GM23338 (cell line): Measurements from ENCODE around the gene LTBP3.

ENCODE experiments used
- CREB1 ChIP-seq: fragments of 250-450 bp; sonication (Bioruptor Pico); IDR thresholded peaks from 2 replicates; pipeline ENCODE4 v1.5.0; 2020; ENCODE audit warnings: low read depth, mild to moderate bottlenecking, moderate library complexity
- EZH2 ChIP-seq: fragments of 200-600 bp; sonication (generic); IDR thresholded peaks from one replicate; pipeline ENCODE4 v1.8.0; 2017; ENCODE audit warnings: antibody characterized with exemption, mild to moderate bottlenecking, low read depth; ENCODE audit not compliant: unreplicated experiment
- JUNB ChIP-seq: IDR thresholded peaks from one replicate; pipeline ENCODE4 v1.6.1; 2016; ENCODE audit warnings: antibody characterized with exemption; ENCODE audit not compliant: unreplicated experiment
- POLR2AphosphoS5 ChIP-seq: IDR thresholded peaks from 2 replicates; pipeline ENCODE4 v1.6.1; 2016; ENCODE audit warnings: antibody characterized with exemption, low read depth
- STAT1 ChIP-seq: IDR thresholded peaks from one replicate; pipeline ENCODE4 v1.6.1; 2016; ENCODE audit warnings: antibody characterized with exemption; ENCODE audit not compliant: unreplicated experiment
- TF ChIP-seq, protein P1 (sequence below), 2 experiments: fragments of 200-600 bp in 1 of 2; sonication (generic) in 1 of 2; conservative IDR thresholded peaks; 2 replicates each; pipeline versions ENCODE4 v1.5.1 to v1.6.1; 2016 to 2017; ENCODE audit warnings: antibody characterized with exemption in 2 of 2, low read depth in 2 of 2, mild to moderate bottlenecking in 2 of 2, moderate library complexity in 1 of 2
- TF ChIP-seq, protein P2 (sequence below): fragments of 250-450 bp; sonication (Bioruptor Pico); IDR thresholded peaks from 2 replicates; pipeline ENCODE4 v1.5.0; 2020; ENCODE audit warnings: mild to moderate bottlenecking, moderate library complexity

DNA sequence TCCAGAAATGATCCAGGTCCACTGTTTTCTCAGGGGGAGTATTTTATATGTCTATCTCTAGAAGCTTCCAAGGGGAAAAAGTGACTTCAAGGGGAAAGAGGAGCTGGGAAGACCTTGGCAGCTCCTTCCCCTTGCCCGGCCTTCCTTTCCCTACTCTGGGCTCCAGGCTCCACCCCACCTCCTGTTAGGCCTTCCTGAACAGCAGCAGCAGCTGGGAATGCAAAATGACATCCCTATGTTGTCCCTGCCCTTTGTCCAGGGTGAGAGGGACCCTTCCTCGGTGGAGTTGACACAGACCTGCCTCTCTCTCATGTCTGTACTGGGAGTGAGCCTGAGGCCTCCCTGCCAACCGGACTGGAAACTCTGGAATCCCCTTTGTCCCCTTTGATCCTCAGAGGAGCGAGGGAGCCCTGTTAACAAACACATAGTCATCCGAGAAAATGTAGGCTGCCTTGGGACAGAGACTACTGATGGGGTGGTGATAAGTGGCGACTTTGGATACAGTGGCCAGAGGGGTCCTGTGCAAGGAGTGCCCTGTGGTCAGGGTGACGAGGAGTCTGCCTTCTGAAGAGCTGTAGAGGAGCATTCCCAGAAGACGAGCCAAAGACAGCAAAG lies 68.3 kb downstream of the LTBP3 start:
- TF ChIP-seq, protein P1, sequence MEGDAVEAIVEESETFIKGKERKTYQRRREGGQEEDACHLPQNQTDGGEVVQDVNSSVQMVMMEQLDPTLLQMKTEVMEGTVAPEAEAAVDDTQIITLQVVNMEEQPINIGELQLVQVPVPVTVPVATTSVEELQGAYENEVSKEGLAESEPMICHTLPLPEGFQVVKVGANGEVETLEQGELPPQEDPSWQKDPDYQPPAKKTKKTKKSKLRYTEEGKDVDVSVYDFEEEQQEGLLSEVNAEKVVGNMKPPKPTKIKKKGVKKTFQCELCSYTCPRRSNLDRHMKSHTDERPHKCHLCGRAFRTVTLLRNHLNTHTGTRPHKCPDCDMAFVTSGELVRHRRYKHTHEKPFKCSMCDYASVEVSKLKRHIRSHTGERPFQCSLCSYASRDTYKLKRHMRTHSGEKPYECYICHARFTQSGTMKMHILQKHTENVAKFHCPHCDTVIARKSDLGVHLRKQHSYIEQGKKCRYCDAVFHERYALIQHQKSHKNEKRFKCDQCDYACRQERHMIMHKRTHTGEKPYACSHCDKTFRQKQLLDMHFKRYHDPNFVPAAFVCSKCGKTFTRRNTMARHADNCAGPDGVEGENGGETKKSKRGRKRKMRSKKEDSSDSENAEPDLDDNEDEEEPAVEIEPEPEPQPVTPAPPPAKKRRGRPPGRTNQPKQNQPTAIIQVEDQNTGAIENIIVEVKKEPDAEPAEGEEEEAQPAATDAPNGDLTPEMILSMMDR (conservative IDR thresholded peaks at IDR 0.05; ENCODE audit: low read depth in 2 of 2), result no peak
- TF ChIP-seq CREB1 (CRISPR knock-in tag), result no peak
- no peak for TF ChIP-seq EZH2
- TF ChIP-seq, protein P2, sequence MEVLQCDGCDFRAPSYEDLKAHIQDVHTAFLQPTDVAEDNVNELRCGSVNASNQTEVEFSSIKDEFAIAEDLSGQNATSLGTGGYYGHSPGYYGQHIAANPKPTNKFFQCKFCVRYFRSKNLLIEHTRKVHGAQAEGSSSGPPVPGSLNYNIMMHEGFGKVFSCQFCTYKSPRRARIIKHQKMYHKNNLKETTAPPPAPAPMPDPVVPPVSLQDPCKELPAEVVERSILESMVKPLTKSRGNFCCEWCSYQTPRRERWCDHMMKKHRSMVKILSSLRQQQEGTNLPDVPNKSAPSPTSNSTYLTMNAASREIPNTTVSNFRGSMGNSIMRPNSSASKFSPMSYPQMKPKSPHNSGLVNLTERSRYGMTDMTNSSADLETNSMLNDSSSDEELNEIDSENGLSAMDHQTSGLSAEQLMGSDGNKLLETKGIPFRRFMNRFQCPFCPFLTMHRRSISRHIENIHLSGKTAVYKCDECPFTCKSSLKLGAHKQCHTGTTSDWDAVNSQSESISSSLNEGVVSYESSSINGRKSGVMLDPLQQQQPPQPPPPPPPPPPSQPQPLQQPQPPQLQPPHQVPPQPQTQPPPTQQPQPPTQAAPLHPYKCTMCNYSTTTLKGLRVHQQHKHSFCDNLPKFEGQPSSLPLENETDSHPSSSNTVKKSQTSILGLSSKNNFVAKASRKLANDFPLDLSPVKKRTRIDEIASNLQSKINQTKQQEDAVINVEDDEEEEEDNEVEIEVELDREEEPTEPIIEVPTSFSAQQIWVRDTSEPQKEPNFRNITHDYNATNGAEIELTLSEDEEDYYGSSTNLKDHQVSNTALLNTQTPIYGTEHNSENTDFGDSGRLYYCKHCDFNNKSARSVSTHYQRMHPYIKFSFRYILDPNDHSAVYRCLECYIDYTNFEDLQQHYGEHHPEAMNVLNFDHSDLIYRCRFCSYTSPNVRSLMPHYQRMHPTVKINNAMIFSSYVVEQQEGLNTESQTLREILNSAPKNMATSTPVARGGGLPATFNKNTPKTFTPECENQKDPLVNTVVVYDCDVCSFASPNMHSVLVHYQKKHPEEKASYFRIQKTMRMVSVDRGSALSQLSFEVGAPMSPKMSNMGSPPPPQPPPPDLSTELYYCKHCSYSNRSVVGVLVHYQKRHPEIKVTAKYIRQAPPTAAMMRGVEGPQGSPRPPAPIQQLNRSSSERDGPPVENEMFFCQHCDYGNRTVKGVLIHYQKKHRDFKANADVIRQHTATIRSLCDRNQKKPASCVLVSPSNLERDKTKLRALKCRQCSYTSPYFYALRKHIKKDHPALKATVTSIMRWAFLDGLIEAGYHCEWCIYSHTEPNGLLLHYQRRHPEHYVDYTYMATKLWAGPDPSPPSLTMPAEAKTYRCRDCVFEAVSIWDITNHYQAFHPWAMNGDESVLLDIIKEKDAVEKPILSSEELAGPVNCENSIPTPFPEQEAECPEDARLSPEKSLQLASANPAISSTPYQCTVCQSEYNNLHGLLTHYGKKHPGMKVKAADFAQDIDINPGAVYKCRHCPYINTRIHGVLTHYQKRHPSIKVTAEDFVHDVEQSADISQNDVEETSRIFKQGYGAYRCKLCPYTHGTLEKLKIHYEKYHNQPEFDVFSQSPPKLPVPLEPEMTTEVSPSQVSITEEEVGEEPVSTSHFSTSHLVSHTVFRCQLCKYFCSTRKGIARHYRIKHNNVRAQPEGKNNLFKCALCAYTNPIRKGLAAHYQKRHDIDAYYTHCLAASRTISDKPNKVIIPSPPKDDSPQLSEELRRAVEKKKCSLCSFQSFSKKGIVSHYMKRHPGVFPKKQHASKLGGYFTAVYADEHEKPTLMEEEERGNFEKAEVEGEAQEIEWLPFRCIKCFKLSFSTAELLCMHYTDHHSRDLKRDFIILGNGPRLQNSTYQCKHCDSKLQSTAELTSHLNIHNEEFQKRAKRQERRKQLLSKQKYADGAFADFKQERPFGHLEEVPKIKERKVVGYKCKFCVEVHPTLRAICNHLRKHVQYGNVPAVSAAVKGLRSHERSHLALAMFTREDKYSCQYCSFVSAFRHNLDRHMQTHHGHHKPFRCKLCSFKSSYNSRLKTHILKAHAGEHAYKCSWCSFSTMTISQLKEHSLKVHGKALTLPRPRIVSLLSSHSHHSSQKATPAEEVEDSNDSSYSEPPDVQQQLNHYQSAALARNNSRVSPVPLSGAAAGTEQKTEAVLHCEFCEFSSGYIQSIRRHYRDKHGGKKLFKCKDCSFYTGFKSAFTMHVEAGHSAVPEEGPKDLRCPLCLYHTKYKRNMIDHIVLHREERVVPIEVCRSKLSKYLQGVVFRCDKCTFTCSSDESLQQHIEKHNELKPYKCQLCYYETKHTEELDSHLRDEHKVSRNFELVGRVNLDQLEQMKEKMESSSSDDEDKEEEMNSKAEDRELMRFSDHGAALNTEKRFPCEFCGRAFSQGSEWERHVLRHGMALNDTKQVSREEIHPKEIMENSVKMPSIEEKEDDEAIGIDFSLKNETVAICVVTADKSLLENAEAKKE (CRISPR knock-in tag), result no peak
- TF ChIP-seq POLR2AphosphoS5, result no peak
- TF ChIP-seq JUNB, result no peak
- TF ChIP-seq STAT1, result no peak
